ENCODE measurements around the gene TMEM184B.

Gene TMEM184B

GRCh38 chr22:38220653-38221386, 52.0 kb downstream of the TMEM184B start:
- Histone ChIP-seq H3K4me1 (ENCODE audit: control insufficient read depth in 5 of 5, insufficient read depth in 5 of 5, low read length in 5 of 5) (peaks cover 3 to 60% (median 54%) of the 10 kb centered on the region in 5 donors), H3K36me3 (ENCODE audit: control insufficient read depth in 5 of 5, insufficient read depth in 5 of 5, low read length in 5 of 5) (peaks cover 0 to 54% (median 41%) of the 10 kb centered on the region in 5 donors), H3K9ac (ENCODE audit: low read length in 5 of 5) (peak overlapping the region in 1 of 5 donors; percentile 52), H3K9me3 (ENCODE audit: control insufficient read depth in 5 of 5, low read length in 5 of 5) (no peaks in the 10 kb centered on the region), H3K27ac (ENCODE audit: low read depth, low read length) (peak overlapping the region; percentile 97), H3K4me3 (ENCODE audit: low read depth in 1 of 5, low read length in 5 of 5) (no peak overlapping the region), H3K27me3 (ENCODE audit: control insufficient read depth in 5 of 5, insufficient read depth in 4 of 5, low read length in 5 of 5) (no peaks in the 10 kb centered on the region)

- Histone ChIP-seq H3K36me3 (ENCODE audit: control insufficient read depth in 5 of 5, insufficient read depth in 5 of 5, low read length in 5 of 5) (peaks cover 0 to 52% (median 38%) of the 10 kb centered on the region in 5 donors), H3K4me1 (ENCODE audit: control insufficient read depth in 5 of 5, insufficient read depth in 5 of 5, low read length in 5 of 5) (peaks cover 5 to 60% (median 54%) of the 10 kb centered on the region in 5 donors)
Observed at GRCh38 chr22:38220163-38220562, 52.6 kb downstream of the TMEM184B start.

GRCh38 chr22:38219632-38220031, 53.2 kb downstream of the TMEM184B start:
- Histone ChIP-seq H3K27ac (ENCODE audit: low read depth, low read length) (peak overlapping the region; percentile 97), H3K36me3 (ENCODE audit: control insufficient read depth in 5 of 5, insufficient read depth in 5 of 5, low read length in 5 of 5) (peaks cover 0 to 50% (median 34%) of the 10 kb centered on the region in 5 donors), H3K4me3 (ENCODE audit: low read depth in 1 of 5, low read length in 5 of 5) (no peak overlapping the region), H3K4me1 (ENCODE audit: control insufficient read depth in 5 of 5, insufficient read depth in 5 of 5, low read length in 5 of 5) (peaks cover 5 to 63% (median 54%) of the 10 kb centered on the region in 5 donors), H3K9me3 (ENCODE audit: control insufficient read depth in 5 of 5, low read length in 5 of 5) (no peaks in the 10 kb centered on the region), H3K9ac (ENCODE audit: low read length in 5 of 5) (peak overlapping the region in 3 of 5 donors; percentile 47 to 81 (median 72)), H3K27me3 (ENCODE audit: control insufficient read depth in 5 of 5, insufficient read depth in 4 of 5, low read length in 5 of 5) (no peaks in the 10 kb centered on the region)

More at GRCh38 chr22:38220163-38220562, 52.6 kb downstream of the TMEM184B start:
- Histone ChIP-seq H3K27me3 (ENCODE audit: control insufficient read depth in 5 of 5, insufficient read depth in 4 of 5, low read length in 5 of 5) (no peaks in the 10 kb centered on the region), H3K9ac (ENCODE audit: low read length in 5 of 5) (peak overlapping the region in 2 of 5 donors; percentile 47 to 72), H3K4me3 (ENCODE audit: low read depth in 1 of 5, low read length in 5 of 5) (no peak overlapping the region), H3K27ac (ENCODE audit: low read depth, low read length) (peak overlapping the region; percentile 97), H3K9me3 (ENCODE audit: control insufficient read depth in 5 of 5, low read length in 5 of 5) (no peaks in the 10 kb centered on the region)

GRCh38 chr22:38218661-38219622, 53.9 kb downstream of the TMEM184B start:
- H3K4me3 ChIP-seq (ENCODE audit: low read depth in 1 of 5, low read length in 5 of 5), result no peak overlapping the region
- peaks cover 5 to 69% (median 59%) of the 10 kb centered on the region in 5 donors for H3K4me1 ChIP-seq (ENCODE audit: control insufficient read depth in 5 of 5, insufficient read depth in 5 of 5, low read length in 5 of 5)
- peaks cover 0 to 48% (median 30%) of the 10 kb centered on the region in 5 donors for H3K36me3 ChIP-seq (ENCODE audit: control insufficient read depth in 5 of 5, insufficient read depth in 5 of 5, low read length in 5 of 5)
- H3K9ac ChIP-seq (ENCODE audit: low read length in 5 of 5), result peak overlapping the region in 4 of 5 donors; percentile 53 to 81 (median 66)
- H3K9me3 ChIP-seq (ENCODE audit: control insufficient read depth in 5 of 5, low read length in 5 of 5), result no peaks in the 10 kb centered on the region
- peak overlapping the region; percentile 97 for H3K27ac ChIP-seq (ENCODE audit: low read depth, low read length)
- no peaks in the 10 kb centered on the region for H3K27me3 ChIP-seq (ENCODE audit: control insufficient read depth in 5 of 5, insufficient read depth in 4 of 5, low read length in 5 of 5)

- Histone ChIP-seq H3K9ac (ENCODE audit: low read length in 5 of 5) (no peak overlapping the region), H3K4me3 (ENCODE audit: low read depth in 1 of 5, low read length in 5 of 5) (no peak overlapping the region), H3K27ac (ENCODE audit: low read depth, low read length) (no peak overlapping the region), H3K4me1 (ENCODE audit: control insufficient read depth in 5 of 5, insufficient read depth in 5 of 5, low read length in 5 of 5) (peaks cover 9 to 63% (median 45%) of the 10 kb centered on the region in 5 donors), H3K36me3 (ENCODE audit: control insufficient read depth in 5 of 5, insufficient read depth in 5 of 5, low read length in 5 of 5) (peaks cover 0 to 21% (median 8%) of the 10 kb centered on the region in 5 donors), H3K27me3 (ENCODE audit: control insufficient read depth in 5 of 5, insufficient read depth in 4 of 5, low read length in 5 of 5) (no peaks in the 10 kb centered on the region), H3K9me3 (ENCODE audit: control insufficient read depth in 5 of 5, low read length in 5 of 5) (no peaks in the 10 kb centered on the region)
Observed at GRCh38 chr22:38215156-38216038, 57.4 kb downstream of the TMEM184B start.

- no peak overlapping the region for H3K9ac ChIP-seq (ENCODE audit: low read length in 5 of 5)
Observed at GRCh38 chr22:38214302-38215056, 58.3 kb downstream of the TMEM184B start.

GRCh38 chr22:38213990-38214301, 58.9 kb downstream of the TMEM184B start:
- H3K4me1 ChIP-seq (ENCODE audit: control insufficient read depth in 5 of 5, insufficient read depth in 5 of 5, low read length in 5 of 5), result peaks cover 7 to 56% (median 31%) of the 10 kb centered on the region in 5 donors
- peak overlapping the region; percentile 1 for H3K27ac ChIP-seq (ENCODE audit: low read depth, low read length)
- no peaks in the 10 kb centered on the region for H3K27me3 ChIP-seq (ENCODE audit: control insufficient read depth in 5 of 5, insufficient read depth in 4 of 5, low read length in 5 of 5)
- no peak overlapping the region for H3K9ac ChIP-seq (ENCODE audit: low read length in 5 of 5)
- peak overlapping the region in 2 of 5 donors; percentile 6 to 31 for H3K4me3 ChIP-seq (ENCODE audit: low read depth in 1 of 5, low read length in 5 of 5)
- H3K9me3 ChIP-seq (ENCODE audit: control insufficient read depth in 5 of 5, low read length in 5 of 5), result no peaks in the 10 kb centered on the region
- peaks cover 0 to 17% (median 8%) of the 10 kb centered on the region in 5 donors for H3K36me3 ChIP-seq (ENCODE audit: control insufficient read depth in 5 of 5, insufficient read depth in 5 of 5, low read length in 5 of 5)

More at GRCh38 chr22:38214302-38215056, 58.3 kb downstream of the TMEM184B start:
- Histone ChIP-seq H3K36me3 (ENCODE audit: control insufficient read depth in 5 of 5, insufficient read depth in 5 of 5, low read length in 5 of 5) (peaks cover 0 to 17% (median 8%) of the 10 kb centered on the region in 5 donors), H3K9me3 (ENCODE audit: control insufficient read depth in 5 of 5, low read length in 5 of 5) (no peaks in the 10 kb centered on the region), H3K27me3 (ENCODE audit: control insufficient read depth in 5 of 5, insufficient read depth in 4 of 5, low read length in 5 of 5) (no peaks in the 10 kb centered on the region), H3K4me1 (ENCODE audit: control insufficient read depth in 5 of 5, insufficient read depth in 5 of 5, low read length in 5 of 5) (peaks cover 7 to 61% (median 36%) of the 10 kb centered on the region in 5 donors), H3K4me3 (ENCODE audit: low read depth in 1 of 5, low read length in 5 of 5) (peak overlapping the region in 4 of 5 donors; percentile 6 to 44 (median 24)), H3K27ac (ENCODE audit: low read depth, low read length) (no peak overlapping the region)

GRCh38 chr22:38213319-38213989, 59.4 kb downstream of the TMEM184B start:
- peaks cover 0 to 19% (median 8%) of the 10 kb centered on the region in 5 donors for H3K36me3 ChIP-seq (ENCODE audit: control insufficient read depth in 5 of 5, insufficient read depth in 5 of 5, low read length in 5 of 5)

More at GRCh38 chr22:38213319-38213989, 59.4 kb downstream of the TMEM184B start:
- Histone ChIP-seq H3K27me3 (ENCODE audit: control insufficient read depth in 5 of 5, insufficient read depth in 4 of 5, low read length in 5 of 5) (no peaks in the 10 kb centered on the region), H3K9me3 (ENCODE audit: control insufficient read depth in 5 of 5, low read length in 5 of 5) (no peaks in the 10 kb centered on the region), H3K4me1 (ENCODE audit: control insufficient read depth in 5 of 5, insufficient read depth in 5 of 5, low read length in 5 of 5) (peaks cover 7 to 53% (median 26%) of the 10 kb centered on the region in 5 donors), H3K4me3 (ENCODE audit: low read depth in 1 of 5, low read length in 5 of 5) (no peak overlapping the region), H3K9ac (ENCODE audit: low read length in 5 of 5) (no peak overlapping the region), H3K27ac (ENCODE audit: low read depth, low read length) (peak overlapping the region; percentile 1)

All from subcutaneous abdominal adipose tissue (tissue), 5 donors.